H1 (cell line): ENCODE data around the gene GGCX.

Source experiments
- CBX8 ChIP-seq: fragments of 300-800, 300-1000 bp; sonication (generic); IDR thresholded peaks from 2 replicates; pipeline ENCODE4 v1.7.1; 2016; ENCODE audit warnings: low read depth, low read length, borderline replicate concordance
- CHD1 ChIP-seq: IDR thresholded peaks from 2 replicates; pipeline ENCODE4 v1.6.1; 2012; ENCODE audit warnings: low read depth, low read length, improper control_type of control experiment
- EZH2 ChIP-seq: fragments of 200-600 bp; sonication (generic); IDR thresholded peaks from 2 replicates; pipeline ENCODE4 v1.7.1; 2012; ENCODE audit warnings: low read depth, mild to moderate bottlenecking, moderate library complexity, low read length, inconsistent platforms; ENCODE audit not compliant: severe bottlenecking
- GTF2F1 ChIP-seq: IDR thresholded peaks from 2 replicates; pipeline ENCODE4 v1.6.1; 2012; ENCODE audit warnings: low read depth, low read length, improper control_type of control experiment, borderline replicate concordance
- KDM5A ChIP-seq: fragments of 200-600 bp; IDR thresholded peaks from 2 replicates; pipeline ENCODE4 v1.7.1; 2012; ENCODE audit warnings: mild to moderate bottlenecking, low read length, inconsistent platforms, mixed read lengths
- MAFK ChIP-seq: IDR thresholded peaks from 2 replicates; pipeline ENCODE4 v1.6.1; 2012; ENCODE audit warnings: low read depth, mild to moderate bottlenecking, improper control_type of control experiment, low read length
- PHF8 ChIP-seq: fragments of 200-600 bp; sonication (generic); conservative IDR thresholded peaks from 2 replicates; pipeline ENCODE4 v1.7.1; 2012; ENCODE audit warnings: low read depth, mild to moderate bottlenecking, inconsistent platforms, low read length, moderate library complexity
- POLR2A ChIP-seq, 2 experiments: IDR thresholded peaks; 1 replicate in 1 of 2; 2 replicates in 1 of 2; pipeline ENCODE4 v1.6.1; 2011; ENCODE audit warnings: low read depth in 2 of 2, low read length in 2 of 2, mild to moderate bottlenecking in 2 of 2; ENCODE audit errors: control extremely low read depth in 1 of 2
- POLR2AphosphoS5 ChIP-seq: IDR thresholded peaks from 2 replicates; pipeline ENCODE4 v1.6.1; 2011; ENCODE audit warnings: low read depth, low read length
- YY1 ChIP-seq: IDR thresholded peaks from 2 replicates; pipeline ENCODE4 v1.6.1; 2011; ENCODE audit warnings: low read depth, mild to moderate bottlenecking, low read length
- TF ChIP-seq, protein P1 (sequence below): IDR thresholded peaks from 2 replicates; pipeline ENCODE4 v1.6.1; 2012; ENCODE audit warnings: inconsistent platforms
- TF ChIP-seq, protein P2 (sequence below), 3 experiments: IDR thresholded peaks; 1 replicate in 2 of 3; 2 replicates in 1 of 3; pipeline versions ENCODE4 v1.5.1 to v1.6.1; 2011; ENCODE audit warnings: low read length in 3 of 3, mild to moderate bottlenecking in 3 of 3, inconsistent platforms in 2 of 3, low read depth in 1 of 3, moderate library complexity in 1 of 3; ENCODE audit not compliant: insufficient read depth in 1 of 3; ENCODE audit errors: control extremely low read depth in 1 of 3
- TF ChIP-seq, protein P3 (sequence below): IDR thresholded peaks from 2 replicates; pipeline ENCODE4 v1.6.1; 2012; ENCODE audit warnings: low read length, inconsistent platforms

DNA sequence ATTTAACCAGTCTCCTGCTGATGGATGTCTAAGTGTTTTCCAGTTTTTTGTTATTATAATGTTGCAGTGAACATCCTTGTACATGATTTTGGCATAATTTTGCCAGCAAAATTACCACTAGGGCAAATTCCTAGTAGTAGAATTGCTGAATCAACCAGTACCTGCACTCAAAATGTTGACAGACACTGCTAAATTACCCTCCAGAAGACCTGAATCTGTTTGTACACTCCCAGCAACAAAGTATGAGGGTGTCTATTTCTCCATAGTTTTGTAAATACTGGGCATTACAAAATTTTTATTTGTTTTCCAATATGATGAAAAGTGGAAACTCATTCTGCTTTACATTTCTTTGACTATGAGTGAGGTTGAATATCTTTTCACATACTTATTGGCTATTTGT is 33.5 kb downstream of the GGCX start:
- TF ChIP-seq KDM5A (no peak), POLR2AphosphoS5 (no peak), YY1 (no peak), GTF2F1 (no peak), CHD1 (no peak), POLR2A (IDR thresholded peaks at IDR 0.05; ENCODE audit: control extremely low read depth in 1 of 2, low read depth in 2 of 2, low read length in 2 of 2) (no peak), PHF8 (no peak), CBX8 (no peak), EZH2 (no peak), MAFK (no peak)
- TF ChIP-seq, protein P1, sequence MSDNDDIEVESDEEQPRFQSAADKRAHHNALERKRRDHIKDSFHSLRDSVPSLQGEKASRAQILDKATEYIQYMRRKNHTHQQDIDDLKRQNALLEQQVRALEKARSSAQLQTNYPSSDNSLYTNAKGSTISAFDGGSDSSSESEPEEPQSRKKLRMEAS = no peak
- TF ChIP-seq, protein P2, sequence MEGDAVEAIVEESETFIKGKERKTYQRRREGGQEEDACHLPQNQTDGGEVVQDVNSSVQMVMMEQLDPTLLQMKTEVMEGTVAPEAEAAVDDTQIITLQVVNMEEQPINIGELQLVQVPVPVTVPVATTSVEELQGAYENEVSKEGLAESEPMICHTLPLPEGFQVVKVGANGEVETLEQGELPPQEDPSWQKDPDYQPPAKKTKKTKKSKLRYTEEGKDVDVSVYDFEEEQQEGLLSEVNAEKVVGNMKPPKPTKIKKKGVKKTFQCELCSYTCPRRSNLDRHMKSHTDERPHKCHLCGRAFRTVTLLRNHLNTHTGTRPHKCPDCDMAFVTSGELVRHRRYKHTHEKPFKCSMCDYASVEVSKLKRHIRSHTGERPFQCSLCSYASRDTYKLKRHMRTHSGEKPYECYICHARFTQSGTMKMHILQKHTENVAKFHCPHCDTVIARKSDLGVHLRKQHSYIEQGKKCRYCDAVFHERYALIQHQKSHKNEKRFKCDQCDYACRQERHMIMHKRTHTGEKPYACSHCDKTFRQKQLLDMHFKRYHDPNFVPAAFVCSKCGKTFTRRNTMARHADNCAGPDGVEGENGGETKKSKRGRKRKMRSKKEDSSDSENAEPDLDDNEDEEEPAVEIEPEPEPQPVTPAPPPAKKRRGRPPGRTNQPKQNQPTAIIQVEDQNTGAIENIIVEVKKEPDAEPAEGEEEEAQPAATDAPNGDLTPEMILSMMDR (IDR thresholded peaks at IDR 0.05; ENCODE audit: control extremely low read depth in 1 of 3, insufficient read depth in 1 of 3, low read depth in 1 of 3, low read length in 3 of 3) = no peak
- TF ChIP-seq, protein P3, sequence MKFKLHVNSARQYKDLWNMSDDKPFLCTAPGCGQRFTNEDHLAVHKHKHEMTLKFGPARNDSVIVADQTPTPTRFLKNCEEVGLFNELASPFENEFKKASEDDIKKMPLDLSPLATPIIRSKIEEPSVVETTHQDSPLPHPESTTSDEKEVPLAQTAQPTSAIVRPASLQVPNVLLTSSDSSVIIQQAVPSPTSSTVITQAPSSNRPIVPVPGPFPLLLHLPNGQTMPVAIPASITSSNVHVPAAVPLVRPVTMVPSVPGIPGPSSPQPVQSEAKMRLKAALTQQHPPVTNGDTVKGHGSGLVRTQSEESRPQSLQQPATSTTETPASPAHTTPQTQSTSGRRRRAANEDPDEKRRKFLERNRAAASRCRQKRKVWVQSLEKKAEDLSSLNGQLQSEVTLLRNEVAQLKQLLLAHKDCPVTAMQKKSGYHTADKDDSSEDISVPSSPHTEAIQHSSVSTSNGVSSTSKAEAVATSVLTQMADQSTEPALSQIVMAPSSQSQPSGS = no peak
